SK-N-SH treated with all-trans-retinoic acid at 6 μM for 48 hours (cell line): Measurements from ENCODE around the gene SELPLG.

Experiments used
- ARNTL ChIP-seq: fragments of 450-650 bp; formaldehyde crosslinking; IDR thresholded peaks from 2 replicates; pipeline ENCODE4 v1.5.0; 2020; ENCODE audit warnings: low read depth, mild to moderate bottlenecking, moderate library complexity, borderline replicate concordance
- ESRRG ChIP-seq: fragments of 250-450 bp; sonication (Bioruptor Pico); IDR thresholded peaks from 2 replicates; pipeline ENCODE4 v1.6.1; 2021; ENCODE audit warnings: mild to moderate bottlenecking
- PATZ1 ChIP-seq: fragments of 250-450 bp; sonication (Bioruptor Pico); IDR thresholded peaks from 2 replicates; pipeline ENCODE4 v1.8.0; 2020; ENCODE audit warnings: mild to moderate bottlenecking, moderate library complexity, borderline replicate concordance
- PPARA ChIP-seq: fragments of 250-450 bp; sonication (Bioruptor Pico); IDR thresholded peaks from 2 replicates; pipeline ENCODE4 v1.5.0; 2020; ENCODE audit warnings: mild to moderate bottlenecking, borderline replicate concordance
- RARB ChIP-seq: fragments of 250-450 bp; sonication (Bioruptor Pico); IDR thresholded peaks from 2 replicates; pipeline ENCODE4 v1.8.0; 2021; ENCODE audit warnings: mild to moderate bottlenecking, moderate library complexity
- ZFP3 ChIP-seq: fragments of 250-450 bp; sonication (Bioruptor Pico); IDR thresholded peaks from 2 replicates; pipeline ENCODE4 v1.5.0; 2020; ENCODE audit warnings: mild to moderate bottlenecking, moderate library complexity
- ZNF70 ChIP-seq: fragments of 450-650 bp; formaldehyde crosslinking; IDR thresholded peaks from 2 replicates; pipeline ENCODE4 v1.5.0; 2020; ENCODE audit warnings: mild to moderate bottlenecking, moderate library complexity

GRCh38 chr12:108627134-108627920 is 6.4 kb downstream of the SELPLG start:
- TF ChIP-seq PPARA (CRISPR knock-in tag) = no peak
- TF ChIP-seq ZNF70 (CRISPR knock-in tag) = no peak
- TF ChIP-seq ESRRG (CRISPR knock-in tag) = no peak
- TF ChIP-seq PATZ1 (CRISPR knock-in tag) = no peak
- no peak for TF ChIP-seq ZFP3 (CRISPR knock-in tag)
- TF ChIP-seq ARNTL (CRISPR knock-in tag) = no peak
- TF ChIP-seq RARB (CRISPR knock-in tag) = no peak
